C4-2B (cell line): Measurements from ENCODE around the gene CSTPP1.

ENCODE experiments used
- H3K27ac ChIP-seq: fragments of 450-650 bp; 2 replicates; pipeline ENCODE4 v1.5.1; 2017
- ZFX ChIP-seq: fragments of 450-650 bp; IDR thresholded peaks from 2 replicates; pipeline ENCODE4 v1.6.1; 2017
- TF ChIP-seq, protein P1 (sequence below): fragments of 450-650 bp; conservative IDR thresholded peaks from 2 replicates; pipeline ENCODE4 v1.5.1; 2017; ENCODE audit warnings: mild to moderate bottlenecking

Gene CSTPP1

DNA sequence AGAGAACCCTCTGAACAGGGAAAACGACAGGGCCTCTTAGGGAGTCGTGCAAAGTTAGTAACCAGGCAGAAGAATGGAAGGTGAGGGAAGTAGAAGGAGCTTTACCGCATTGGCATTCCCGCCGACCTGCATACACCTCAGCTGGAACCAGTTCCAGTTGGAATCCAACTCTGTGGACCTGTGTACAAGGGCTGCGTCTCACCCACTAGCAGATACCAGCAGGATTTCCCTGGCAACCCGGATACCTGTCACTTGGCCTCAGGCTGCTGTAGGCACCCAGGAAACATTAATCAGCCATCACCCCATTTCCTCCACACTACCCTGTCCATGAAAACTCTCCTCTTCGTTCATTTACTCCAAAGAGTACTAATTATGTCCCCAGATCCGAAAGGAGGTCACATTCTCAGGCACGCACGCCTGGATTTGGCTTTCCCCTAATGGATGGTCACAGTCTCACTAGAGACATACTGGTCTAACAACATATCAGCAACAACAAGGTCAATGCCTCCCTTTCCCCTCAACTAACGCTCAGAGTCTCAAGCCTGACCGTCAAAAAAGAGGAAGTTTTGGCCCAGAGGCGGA lies 239.3 kb downstream of the CSTPP1 start:
- TF ChIP-seq ZFX = no peak
- H3K27ac ChIP-seq = peak overlapping the region; percentile 89

DNA sequence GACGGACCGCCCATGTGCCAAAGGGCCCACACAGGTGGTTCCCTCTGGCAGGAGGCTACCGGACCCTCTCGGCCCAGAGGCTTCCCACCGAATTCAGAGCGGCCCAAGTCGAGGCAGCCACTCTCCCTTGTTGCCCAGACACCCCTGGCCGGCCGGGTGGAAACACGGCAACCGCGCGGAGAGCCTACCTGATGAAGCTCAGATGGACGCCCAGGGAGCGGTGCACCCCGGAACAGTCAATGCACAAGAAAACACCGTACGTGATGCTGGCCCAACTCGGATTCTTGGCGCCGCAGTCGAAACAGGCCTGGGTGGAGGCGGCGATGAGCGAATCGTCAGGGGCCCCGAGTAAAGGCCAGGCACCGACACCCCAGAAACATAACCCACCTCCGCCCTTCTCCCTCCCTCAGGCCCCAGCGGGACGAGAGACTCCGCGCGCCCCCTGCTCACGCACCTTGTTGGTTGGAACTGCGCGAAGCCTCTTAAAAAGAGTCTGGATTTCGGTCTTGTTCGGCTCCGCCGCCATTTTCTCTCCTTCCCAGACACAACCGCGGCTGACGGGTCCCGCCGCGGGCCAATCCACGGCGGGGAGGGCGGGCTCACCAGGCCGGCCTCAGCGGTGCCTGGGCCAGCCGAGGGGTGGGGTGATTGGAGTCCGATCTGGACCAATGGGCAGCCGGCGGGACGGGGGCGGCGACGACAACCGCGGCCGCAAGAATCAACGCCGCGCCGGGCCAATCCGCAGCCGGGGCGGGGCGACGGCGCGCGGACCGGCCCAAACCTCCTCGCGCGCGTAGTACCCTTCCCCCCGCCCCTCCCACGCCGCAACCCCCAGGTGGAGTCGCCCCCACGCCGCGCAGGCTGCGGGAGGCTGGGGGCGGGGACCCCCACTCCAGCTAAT lies 240.0 kb downstream of the CSTPP1 start, which contains the start of gene ARFGAP2:
TSS of gene ARFGAP2 (minus strand) at position 552 of the 901 bp plus-strand sequence. CDS start at position 526, 26 bp downstream.
- H3K27ac ChIP-seq = peak within 1 kb of the TSS; percentile 89
- TF ChIP-seq, protein P1, sequence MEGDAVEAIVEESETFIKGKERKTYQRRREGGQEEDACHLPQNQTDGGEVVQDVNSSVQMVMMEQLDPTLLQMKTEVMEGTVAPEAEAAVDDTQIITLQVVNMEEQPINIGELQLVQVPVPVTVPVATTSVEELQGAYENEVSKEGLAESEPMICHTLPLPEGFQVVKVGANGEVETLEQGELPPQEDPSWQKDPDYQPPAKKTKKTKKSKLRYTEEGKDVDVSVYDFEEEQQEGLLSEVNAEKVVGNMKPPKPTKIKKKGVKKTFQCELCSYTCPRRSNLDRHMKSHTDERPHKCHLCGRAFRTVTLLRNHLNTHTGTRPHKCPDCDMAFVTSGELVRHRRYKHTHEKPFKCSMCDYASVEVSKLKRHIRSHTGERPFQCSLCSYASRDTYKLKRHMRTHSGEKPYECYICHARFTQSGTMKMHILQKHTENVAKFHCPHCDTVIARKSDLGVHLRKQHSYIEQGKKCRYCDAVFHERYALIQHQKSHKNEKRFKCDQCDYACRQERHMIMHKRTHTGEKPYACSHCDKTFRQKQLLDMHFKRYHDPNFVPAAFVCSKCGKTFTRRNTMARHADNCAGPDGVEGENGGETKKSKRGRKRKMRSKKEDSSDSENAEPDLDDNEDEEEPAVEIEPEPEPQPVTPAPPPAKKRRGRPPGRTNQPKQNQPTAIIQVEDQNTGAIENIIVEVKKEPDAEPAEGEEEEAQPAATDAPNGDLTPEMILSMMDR = no peak
- peak; percentile 62; the same call in 1 of the 2 replicates for TF ChIP-seq ZFX

DNA sequence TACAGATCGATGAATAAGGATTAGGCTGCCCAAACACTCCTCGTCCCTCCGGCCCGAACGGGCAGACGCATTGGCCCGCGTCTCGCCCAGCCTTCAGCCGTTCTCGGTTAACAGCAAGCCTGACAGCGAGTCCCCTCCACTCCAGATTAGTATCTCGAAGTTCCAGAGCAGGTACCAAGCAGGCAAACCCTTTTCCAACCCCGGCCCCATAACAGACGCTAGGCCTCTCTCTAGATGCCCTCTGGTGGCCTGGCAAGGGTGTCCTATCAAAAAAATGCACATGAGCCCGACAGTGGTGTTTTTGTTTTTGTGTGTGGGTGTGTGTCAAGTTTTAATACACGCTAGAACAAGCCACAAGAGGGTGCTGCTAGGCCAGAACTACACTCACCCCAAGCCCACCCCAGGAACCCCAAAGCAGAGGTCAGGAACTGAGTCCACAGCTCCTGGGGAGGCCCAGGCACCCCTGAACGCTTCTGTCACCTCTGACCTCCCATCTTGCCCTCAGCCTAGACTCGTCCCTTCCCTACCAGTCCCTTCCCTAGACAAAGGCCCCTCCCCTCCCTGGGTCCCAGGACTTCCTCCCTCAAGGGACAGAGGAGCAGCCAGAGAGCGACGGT lies 240.8 kb downstream of the CSTPP1 start:
- peak overlapping the region; percentile 89 for H3K27ac ChIP-seq

DNA sequence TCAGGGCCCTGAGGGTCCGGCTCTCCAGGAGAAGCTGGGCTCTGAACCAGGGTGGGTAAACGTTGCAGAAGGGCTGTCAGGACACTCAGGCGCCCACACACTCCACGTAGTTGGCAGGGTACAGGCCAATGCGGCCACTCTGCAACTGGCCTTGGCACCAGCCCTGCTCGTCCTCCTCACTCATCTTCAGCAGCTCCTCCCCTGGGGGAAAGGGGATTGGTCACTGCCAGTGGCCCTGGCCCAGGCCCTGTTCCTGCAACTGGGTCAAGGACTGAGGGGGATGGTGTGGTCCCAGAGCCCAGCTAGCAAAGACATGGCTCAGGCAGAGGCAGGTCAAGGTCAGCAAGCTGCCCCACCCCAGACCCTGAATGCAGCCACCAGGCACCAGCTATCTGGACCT lies 241.3 kb downstream of the CSTPP1 start:
- TF ChIP-seq, protein P1 = no peak; the same call in 1 of the 2 replicates
- TF ChIP-seq ZFX = no peak
- peak overlapping the region; percentile 89 for H3K27ac ChIP-seq

More for the DNA sequence above, 240.8 kb downstream of the CSTPP1 start:
- TF ChIP-seq, protein P1 = peak; percentile 87
- no peak for TF ChIP-seq ZFX

DNA sequence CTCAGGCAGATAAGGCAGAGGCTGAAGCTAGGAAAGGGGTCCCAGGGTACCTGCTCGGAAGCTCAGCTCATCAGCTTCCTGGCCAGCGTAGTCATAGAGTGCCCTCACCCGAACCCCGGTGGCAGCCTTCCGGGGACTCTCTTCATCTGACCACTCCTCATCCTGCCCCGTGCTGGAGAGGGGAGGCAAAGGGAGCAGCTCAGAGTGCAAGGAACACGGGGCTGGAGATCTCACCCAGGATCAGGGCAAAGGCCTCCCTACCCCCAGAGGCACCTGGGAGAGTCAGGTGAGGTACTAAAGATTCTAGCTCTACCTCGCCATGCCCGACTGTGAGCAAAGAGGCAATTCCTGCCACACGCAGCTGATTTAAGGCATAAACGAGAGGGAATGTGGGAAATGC lies 241.8 kb downstream of the CSTPP1 start:
- H3K27ac ChIP-seq = peak overlapping the region; percentile 89

DNA sequence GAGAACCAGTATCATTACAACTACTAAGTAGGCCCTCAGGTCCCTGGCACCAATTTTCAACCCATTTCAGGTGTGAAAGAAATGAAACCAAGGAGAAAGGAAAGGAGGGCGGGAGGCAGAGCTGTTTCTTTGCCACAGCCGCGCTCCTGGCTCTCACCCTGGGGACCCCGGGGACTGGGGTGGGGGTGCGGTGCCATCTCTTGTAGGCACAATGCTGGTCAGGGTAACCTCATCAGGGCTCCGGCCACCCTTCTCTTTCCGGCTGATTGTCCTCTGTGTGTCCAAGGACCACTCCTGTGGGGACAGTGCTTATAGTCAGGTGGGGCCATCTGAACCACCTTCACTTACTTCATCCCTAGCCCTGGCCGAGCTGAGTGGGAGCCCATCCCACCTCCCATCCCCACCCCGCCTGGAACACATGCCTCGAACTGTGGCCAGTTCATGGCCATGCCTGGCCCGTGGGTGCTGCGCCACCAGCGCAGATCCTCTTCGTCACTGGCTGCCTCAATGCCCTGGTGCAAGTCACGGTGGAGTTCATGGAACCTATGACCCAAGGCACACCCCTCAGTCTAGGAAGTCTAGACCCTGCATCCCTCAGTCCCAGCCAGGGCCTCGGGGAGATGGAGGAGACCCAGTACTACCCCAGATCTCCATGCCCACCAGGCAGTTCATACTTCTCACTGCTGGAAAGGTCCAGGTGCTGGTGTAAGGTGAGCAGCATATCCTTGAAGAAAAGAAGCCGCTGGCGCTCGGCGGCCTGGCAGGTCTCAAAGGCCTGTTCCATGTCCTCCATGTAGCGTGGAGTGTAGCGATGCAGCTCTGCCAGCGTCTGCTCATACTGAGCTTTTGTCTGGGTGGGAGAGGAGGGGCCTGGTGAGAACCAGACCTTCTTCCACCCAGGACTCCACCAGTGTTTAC lies 242.4 kb downstream of the CSTPP1 start:
- no peak overlapping the region for H3K27ac ChIP-seq
- TF ChIP-seq ZFX = no peak
- TF ChIP-seq, protein P1 = no peak

More for the DNA sequence above, 241.8 kb downstream of the CSTPP1 start:
- TF ChIP-seq, protein P1 = no peak
- TF ChIP-seq ZFX = no peak

DNA sequence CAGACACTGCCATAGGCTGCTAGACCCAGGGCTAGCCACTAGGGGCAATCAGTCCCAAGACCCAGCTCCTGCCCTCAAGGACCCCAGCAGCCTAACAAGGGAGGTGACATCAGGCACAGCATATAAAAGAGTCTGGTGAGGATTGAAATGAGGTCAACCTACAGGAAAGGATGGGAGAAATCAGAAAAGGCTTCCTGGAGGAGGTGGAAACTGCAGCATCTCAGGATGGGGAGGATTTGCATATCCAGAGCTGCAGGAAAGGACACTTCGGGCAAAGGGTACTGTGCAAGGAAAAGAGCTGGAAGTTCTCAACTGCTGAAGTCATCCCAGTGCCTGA lies 243.1 kb downstream of the CSTPP1 start:
- TF ChIP-seq, protein P1 = peak; percentile 75
- no peak for TF ChIP-seq ZFX
- H3K27ac ChIP-seq = no peak overlapping the region
